CD4-positive, alpha-beta T cell treated with Interleukin-6 for 4 hours (primary cell): ENCODE results near the gene CRIM1.
A peak's percentile ranks its signal among the peaks of the same experiment; 100 is the strongest.
"Not testable (repeated sequence)": the region's sequence is repeated elsewhere in the genome, so short reads cannot be mapped to it uniquely, and the experiment has no call there.

Source experiments
- DNase-seq: peaks from one replicate; pipeline ENCODE4 v3.0.0-alpha.2; 2020; ENCODE audit warnings: mixed read lengths

CRIM1 gene

GRCh38 chr2:36355151-36355889 lies at the start of gene CRIM1:
Gene CRIM1, plus strand, starts transcription at chr2:36355778. Its CDS starts 515 bp downstream, at chr2:36356293.
- peak; percentile 75 for DNase-seq

- no peak for DNase-seq
Measured at GRCh38 chr2:36307441-36307840, 48.1 kb upstream of the CRIM1 start.

- not testable (repeated sequence) for DNase-seq
Measured at GRCh38 chr2:36310444-36310843, 45.1 kb upstream of the CRIM1 start.

- no peak for DNase-seq
Measured at GRCh38 chr2:36318547-36318946, 37.0 kb upstream of the CRIM1 start.

GRCh38 chr2:36322108-36322507 lies 33.5 kb upstream of the CRIM1 start:
- no peak for DNase-seq

GRCh38 chr2:36326286-36326685 lies 29.3 kb upstream of the CRIM1 start:
- DNase-seq = no peak

GRCh38 chr2:36329251-36329650 lies 26.3 kb upstream of the CRIM1 start:
- DNase-seq = no peak

- DNase-seq = no peak
Measured at GRCh38 chr2:36329746-36330472, 25.7 kb upstream of the CRIM1 start.

GRCh38 chr2:36330473-36331395 lies 24.8 kb upstream of the CRIM1 start:
- DNase-seq = no peak

GRCh38 chr2:36333350-36334012 lies 22.1 kb upstream of the CRIM1 start:
- DNase-seq = no peak

GRCh38 chr2:36335597-36335996 lies 20.0 kb upstream of the CRIM1 start:
- no peak for DNase-seq

- DNase-seq = no peak
Measured at GRCh38 chr2:36336321-36336720, 19.3 kb upstream of the CRIM1 start.

GRCh38 chr2:36337354-36337753 lies 18.2 kb upstream of the CRIM1 start:
- DNase-seq = no peak

- DNase-seq = no peak
Measured at GRCh38 chr2:36338124-36338826, 17.3 kb upstream of the CRIM1 start.

GRCh38 chr2:36338827-36339145 lies 16.8 kb upstream of the CRIM1 start:
- DNase-seq = no peak

- no peak for DNase-seq
Measured at GRCh38 chr2:36339607-36340218, 15.9 kb upstream of the CRIM1 start.

- DNase-seq = no peak
Measured at GRCh38 chr2:36343606-36344005, 12.0 kb upstream of the CRIM1 start.

- no peak for DNase-seq
Measured at GRCh38 chr2:36348721-36349120, 6.9 kb upstream of the CRIM1 start.

GRCh38 chr2:36351291-36351690 lies 4.3 kb upstream of the CRIM1 start:
- DNase-seq = no peak

- DNase-seq = peak; percentile 24
Measured at GRCh38 chr2:36351736-36352349, 3.7 kb upstream of the CRIM1 start.

- DNase-seq = no peak
Measured at GRCh38 chr2:36352701-36353100, 2.9 kb upstream of the CRIM1 start.
